GM12891 (cell line): ENCODE data around the gene EML4.

Source experiments
- POLR2A ChIP-seq: IDR thresholded peaks from 2 replicates; pipeline ENCODE4 v1.6.1; 2011; ENCODE audit warnings: low read depth, low read length, control low read depth
- POLR2AphosphoS5 ChIP-seq: IDR thresholded peaks from 2 replicates; pipeline ENCODE4 v1.6.1; 2011; ENCODE audit warnings: low read depth, low read length, control low read depth
- SPI1 ChIP-seq: IDR thresholded peaks from 2 replicates; pipeline ENCODE4 v1.6.1; 2011; ENCODE audit warnings: low read depth, low read length, control low read depth

GRCh38 chr2:42236911-42237310, 67.8 kb downstream of the EML4 start:
- TF ChIP-seq POLR2AphosphoS5 (no peak), POLR2A (no peak), SPI1 (no peak)
